ENCODE data around the gene SLC66A3. TPM values are rescaled to one million over a fixed set of nuclear protein-coding genes. Genes with fewer than 3 reads are reported as not detected.
A peak's percentile ranks its signal among the peaks of the same experiment; 100 is the strongest.

Gene SLC66A3
- total and polyA plus RNA-seq, 3 experiments from 2014 or later: 10.3 to 70.5 (median 11.0) TPM

DNA sequence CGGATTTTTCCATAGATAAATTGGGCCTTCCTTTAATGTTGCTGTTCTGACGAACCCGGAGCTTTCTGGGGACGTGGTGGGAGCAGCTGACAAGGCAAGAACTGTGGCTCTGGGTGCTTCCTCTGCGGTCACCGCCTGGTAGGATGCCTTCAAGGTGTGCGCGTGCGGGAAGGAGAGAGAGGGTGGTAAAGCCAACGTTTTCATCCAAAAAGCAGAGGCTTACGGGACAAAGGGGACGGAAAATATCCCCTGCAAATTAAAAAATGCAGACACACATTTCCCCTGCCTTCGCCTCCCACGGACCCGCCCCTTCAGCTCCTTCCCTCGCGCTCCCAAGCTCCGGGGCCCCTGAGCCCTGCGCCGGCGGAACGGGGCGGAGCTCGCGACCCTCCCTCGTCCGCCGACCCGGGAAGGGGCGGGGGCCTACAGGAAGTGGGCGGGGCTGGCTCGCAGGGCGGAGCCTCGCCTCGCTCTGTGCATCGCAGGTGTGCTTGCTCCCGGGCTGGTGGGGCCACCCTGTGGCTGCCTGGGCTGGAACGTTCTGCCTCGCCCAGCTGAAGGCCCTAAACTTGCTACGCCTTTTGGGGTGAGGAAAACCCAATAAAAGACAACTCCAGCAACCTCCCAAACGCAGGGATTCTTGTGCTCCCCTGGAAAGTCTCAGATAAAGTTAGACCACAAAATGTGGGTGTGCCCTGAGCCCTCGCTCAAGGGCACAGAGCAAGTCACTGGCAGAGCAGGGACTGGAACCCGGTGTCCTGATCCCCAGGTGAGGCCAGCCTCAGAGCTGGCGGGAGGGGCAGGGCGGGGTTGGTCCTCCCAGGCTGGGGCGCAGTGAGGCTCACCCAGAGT, 25.4 kb upstream of the SLC66A3 start:
- no peak overlapping the region for H3K27ac ChIP-seq (ENCODE audit: low read depth, low read length)
- no peaks in the 10 kb centered on the region for H3K36me3 ChIP-seq (ENCODE audit: insufficient read depth, low read length)
- no peaks in the 10 kb centered on the region for H3K9me3 Mint-ChIP-seq
- peaks cover 0 to 2% of the 10 kb centered on the region in 2 donors for H3K27me3 Mint-ChIP-seq
- ChIA-PET POLR2A (interaction anchor here (0.8 to 1.5 kb wide), 3 partner anchors 25 to 317 kb away, joined by 3 to 6 read pairs (median 4); partner anchors contain the start of genes PDIA6, ROCK2 and SLC66A3), CTCF (interaction anchor here (0.6 to 15.6 kb wide), 17 partner anchors 9 to 454 kb away, joined by 3 to 231 read pairs (median 4); partner anchors contain the start of genes PDIA6 and SLC66A3)
- peak; percentile 73 to 88 (median 79) for DNase-seq
- H3K4me1 Mint-ChIP-seq: peaks cover 25 to 52% (median 40%) of the 10 kb centered on the region in 3 donors
- H3K4me1 ChIP-seq (ENCODE audit: insufficient read depth, low read length): peaks cover 22% of the 10 kb centered on the region
- H3K27ac Mint-ChIP-seq: peak overlapping the region; percentile 78 to 92 (median 89)
- H3K4me3 Mint-ChIP-seq: peak overlapping the region; percentile 79 to 93 (median 82)
- H3K9me3 ChIP-seq (ENCODE audit: low read length): no peaks in the 10 kb centered on the region
- peak overlapping the region; percentile 49 for H3K4me3 ChIP-seq (ENCODE audit: low read length)
- H3K27me3 ChIP-seq (ENCODE audit: insufficient read depth, low read length, poor library complexity, severe bottlenecking): no peaks in the 10 kb centered on the region
- H3K36me3 Mint-ChIP-seq: no peaks in the 10 kb centered on the region

DNA sequence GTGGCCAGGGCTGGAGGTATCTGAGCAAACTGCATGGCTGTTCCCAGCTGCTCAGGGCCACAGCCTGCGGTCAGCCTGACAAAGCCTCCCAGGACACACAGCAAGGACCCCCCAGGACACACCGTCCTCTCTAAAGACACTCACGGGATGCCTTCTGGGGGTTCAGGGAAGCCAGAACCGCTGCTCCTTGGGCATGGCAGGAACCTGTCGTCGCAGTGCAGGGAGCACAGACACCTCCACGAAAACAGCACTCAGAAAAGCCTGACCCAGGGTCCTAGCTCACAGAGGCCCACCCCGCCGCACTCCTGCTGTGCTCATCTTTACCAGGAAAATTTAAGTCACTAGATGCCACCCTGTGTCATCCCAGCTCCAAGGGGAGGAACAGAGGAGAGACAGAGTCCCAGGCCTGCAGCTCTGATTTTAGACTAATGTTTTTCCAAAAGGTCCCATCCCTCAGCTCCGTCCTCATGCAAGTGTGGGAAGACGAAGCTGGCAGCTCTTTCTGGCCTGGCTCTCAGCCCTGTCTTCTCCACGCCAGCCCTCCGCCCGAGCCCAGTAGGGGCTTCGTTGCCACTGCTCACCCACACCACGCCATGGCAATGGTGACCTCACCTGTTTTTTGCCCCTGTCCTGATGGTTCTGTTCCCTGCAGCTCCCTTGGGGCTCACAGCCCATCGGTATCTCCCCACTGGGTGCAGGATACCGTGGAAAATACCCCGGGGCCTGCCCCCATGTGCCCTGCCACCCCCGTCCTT, 23.9 kb upstream of the SLC66A3 start:
- no peak for DNase-seq
- Histone ChIP-seq H3K4me1 (ENCODE audit: insufficient read depth, low read length) (peaks cover 22% of the 10 kb centered on the region), H3K27me3 (ENCODE audit: insufficient read depth, low read length, poor library complexity, severe bottlenecking) (no peaks in the 10 kb centered on the region), H3K9me3 (ENCODE audit: low read length) (no peaks in the 10 kb centered on the region), H3K36me3 (ENCODE audit: insufficient read depth, low read length) (no peaks in the 10 kb centered on the region), H3K4me3 (ENCODE audit: low read length) (no peak overlapping the region), H3K27ac (ENCODE audit: low read depth, low read length) (no peak overlapping the region)
- Mint-ChIP-seq H3K36me3 (no peaks in the 10 kb centered on the region), H3K9me3 (no peaks in the 10 kb centered on the region), H3K27me3 (peaks cover 2 to 5% of the 10 kb centered on the region in 2 donors), H3K4me1 (peaks cover 25 to 49% (median 40%) of the 10 kb centered on the region in 3 donors), H3K27ac (peak overlapping the region in 3 of 8 donors; percentile 47 to 50 (median 47)), H3K4me3 (peak overlapping the region in 4 of 7 donors; percentile 41 to 85 (median 66))
- ChIA-PET CTCF (interaction anchor here (0.6 to 15.6 kb wide), 27 partner anchors 7 to 609 kb away, joined by 3 to 231 read pairs (median 8); partner anchors contain the start of genes E2F6 and SLC66A3), POLR2A (interaction anchor here (0.5 kb wide), 1 partner anchor 320 kb away, joined by 3 read pairs; no protein-coding TSS in a partner anchor)

DNA sequence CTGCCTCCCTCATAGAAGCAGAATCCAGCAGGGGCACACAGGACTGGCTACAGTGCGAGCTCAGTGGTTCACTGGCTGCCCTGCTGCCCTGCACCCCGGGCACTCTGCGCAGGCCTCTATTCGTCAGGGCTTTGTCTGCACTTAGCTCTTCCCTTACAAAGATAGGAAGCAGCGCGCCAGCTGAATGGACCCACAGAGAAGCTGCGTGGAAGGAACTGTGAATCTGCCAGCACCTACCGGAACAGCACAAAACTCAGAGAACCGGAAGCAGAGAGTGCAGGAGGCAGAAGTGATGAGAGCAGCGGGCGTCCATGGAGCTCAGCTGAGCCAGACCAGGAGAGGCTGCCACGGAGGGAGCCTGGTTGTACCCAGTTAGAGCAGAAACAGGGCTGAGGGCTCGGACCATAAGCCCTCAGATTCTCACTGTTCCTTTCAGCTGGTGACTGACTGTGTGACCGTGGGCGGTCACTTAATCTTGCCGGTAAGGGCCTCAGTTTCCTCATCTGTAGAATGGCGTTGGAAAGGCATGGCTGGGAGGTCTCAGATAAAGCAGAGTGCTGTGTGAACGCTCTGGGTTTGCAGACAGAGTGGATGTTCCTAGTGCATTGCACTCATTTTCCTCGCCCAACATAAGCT, 23.1 kb upstream of the SLC66A3 start:
- no peaks in the 10 kb centered on the region for H3K27me3 ChIP-seq (ENCODE audit: insufficient read depth, low read length, poor library complexity, severe bottlenecking)
- no peaks in the 10 kb centered on the region for H3K36me3 ChIP-seq (ENCODE audit: insufficient read depth, low read length)
- DNase-seq: no peak
- Mint-ChIP-seq H3K36me3 (peaks cover 0 to 2% (median 0%) of the 10 kb centered on the region in 3 donors), H3K4me1 (peaks cover 25 to 49% (median 40%) of the 10 kb centered on the region in 3 donors), H3K27me3 (peaks cover 4 to 11% of the 10 kb centered on the region in 2 donors), H3K4me3 (peak overlapping the region; percentile 84 to 92 (median 86)), H3K9me3 (no peaks in the 10 kb centered on the region), H3K27ac (peak overlapping the region; percentile 32 to 94 (median 76))
- CTCF ChIA-PET: interaction anchor here (0.7 to 15.6 kb wide), 42 partner anchors 8 to 452 kb away, joined by 3 to 231 read pairs (median 5); partner anchors contain the start of genes E2F6, PDIA6, ROCK2 and SLC66A3
- H3K27ac ChIP-seq (ENCODE audit: low read depth, low read length): no peak overlapping the region
- H3K9me3 ChIP-seq (ENCODE audit: low read length): no peaks in the 10 kb centered on the region
- POLR2A ChIA-PET: interaction anchor here (1.8 to 2.1 kb wide), 2 partner anchors 20 to 23 kb away, joined by 8 to 13 read pairs; partner anchors contain the start of gene SLC66A3
- H3K4me3 ChIP-seq (ENCODE audit: low read length): peak overlapping the region; percentile 71
- H3K4me1 ChIP-seq (ENCODE audit: insufficient read depth, low read length): peaks cover 22% of the 10 kb centered on the region

DNA sequence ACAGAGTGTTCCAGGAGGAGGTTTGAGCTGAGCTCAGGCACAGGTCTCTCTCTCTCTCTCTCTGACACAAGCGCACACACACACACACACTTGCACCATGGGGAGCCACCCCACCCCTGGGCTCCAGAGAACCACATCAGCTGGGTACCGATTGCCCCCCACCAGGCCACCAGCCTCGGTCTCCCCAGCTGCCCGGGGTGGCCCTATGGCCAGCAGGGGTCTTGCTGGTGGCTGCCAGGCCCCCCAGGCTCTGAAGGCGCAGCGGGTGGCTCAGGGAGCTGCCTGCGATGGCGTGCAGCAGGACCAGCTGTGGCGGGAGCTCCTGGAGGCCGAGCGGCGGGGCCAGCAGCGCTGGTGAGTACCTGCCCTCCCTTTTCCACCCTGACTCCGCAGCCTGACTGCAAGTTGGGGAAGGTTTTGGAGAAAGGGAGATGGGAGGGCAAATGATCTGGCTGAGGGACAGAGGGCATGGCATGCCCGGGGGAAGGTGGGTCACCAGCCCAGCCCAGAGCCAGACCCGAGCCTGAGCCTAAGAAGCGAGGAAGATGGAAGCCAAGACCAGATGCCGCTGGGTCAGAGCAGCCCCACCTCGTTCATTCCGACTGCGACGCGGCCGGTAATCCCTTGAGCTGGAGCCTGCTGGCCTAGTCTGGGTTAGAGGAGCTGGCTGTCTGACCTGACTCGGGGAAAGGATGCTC, 21.9 kb upstream of the SLC66A3 start:
- peak overlapping the region; percentile 84 to 92 (median 86) for H3K4me3 Mint-ChIP-seq
- Histone ChIP-seq H3K9me3 (ENCODE audit: low read length) (no peaks in the 10 kb centered on the region), H3K4me1 (ENCODE audit: insufficient read depth, low read length) (peaks cover 22% of the 10 kb centered on the region), H3K4me3 (ENCODE audit: low read length) (peak overlapping the region; percentile 71), H3K27ac (ENCODE audit: low read depth, low read length) (no peak overlapping the region), H3K36me3 (ENCODE audit: insufficient read depth, low read length) (no peaks in the 10 kb centered on the region), H3K27me3 (ENCODE audit: insufficient read depth, low read length, poor library complexity, severe bottlenecking) (no peaks in the 10 kb centered on the region)
- H3K9me3 Mint-ChIP-seq: no peaks in the 10 kb centered on the region
- ChIA-PET POLR2A (interaction anchor here (0.6 to 2.1 kb wide), 4 partner anchors 19 to 241 kb away, joined by 3 to 13 read pairs (median 6); partner anchors contain the start of gene SLC66A3), CTCF (interaction anchor here (0.7 to 15.6 kb wide), 40 partner anchors 8 to 450 kb away, joined by 3 to 231 read pairs (median 5); partner anchors contain the start of genes E2F6, PDIA6, ROCK2 and SLC66A3)
- peaks cover 19 to 39% (median 31%) of the 10 kb centered on the region in 3 donors for H3K4me1 Mint-ChIP-seq
- peaks cover 0 to 2% (median 0%) of the 10 kb centered on the region in 3 donors for H3K36me3 Mint-ChIP-seq
- H3K27ac Mint-ChIP-seq: peak overlapping the region in 7 of 8 donors; percentile 71 to 98 (median 82)
- DNase-seq: no peak
- peaks cover 3 to 15% of the 10 kb centered on the region in 2 donors for H3K27me3 Mint-ChIP-seq

DNA sequence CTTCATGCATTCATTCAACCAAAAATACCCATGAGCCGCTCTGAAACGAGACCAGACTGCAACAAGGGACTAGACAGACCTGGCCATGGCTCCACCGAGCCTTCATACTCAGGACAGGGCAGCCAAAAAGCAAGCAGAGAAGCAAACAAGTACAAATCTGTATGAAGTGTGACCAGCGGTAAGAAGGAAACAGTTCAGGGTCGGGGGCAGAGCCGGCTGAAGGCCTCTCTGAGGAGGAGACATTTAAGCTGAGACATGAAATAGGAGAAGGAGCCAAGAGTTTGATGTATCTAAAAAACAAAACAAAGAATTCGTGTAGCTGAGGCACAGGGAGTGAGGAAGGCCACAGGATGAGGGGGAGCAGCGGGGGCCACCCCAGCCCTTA, 21.3 kb upstream of the SLC66A3 start:
- ChIA-PET POLR2A (interaction anchor here (1.8 to 2.1 kb wide), 2 partner anchors 18 to 21 kb away, joined by 8 to 13 read pairs; partner anchors contain the start of gene SLC66A3), CTCF (interaction anchor here (1.0 to 15.6 kb wide), 14 partner anchors 8 to 450 kb away, joined by 3 to 231 read pairs (median 10); partner anchors contain the start of gene SLC66A3)
- Mint-ChIP-seq H3K4me3 (peak overlapping the region in 2 of 7 donors; percentile 26 to 56), H3K27ac (peak overlapping the region in 1 of 8 donors; percentile 38), H3K27me3 (peaks cover 3 to 15% of the 10 kb centered on the region in 2 donors), H3K4me1 (peaks cover 16 to 34% (median 26%) of the 10 kb centered on the region in 3 donors), H3K36me3 (peaks cover 0 to 2% (median 0%) of the 10 kb centered on the region in 3 donors), H3K9me3 (no peaks in the 10 kb centered on the region)
- Histone ChIP-seq H3K27ac (ENCODE audit: low read depth, low read length) (no peak overlapping the region), H3K9me3 (ENCODE audit: low read length) (no peaks in the 10 kb centered on the region), H3K4me1 (ENCODE audit: insufficient read depth, low read length) (peaks cover 22% of the 10 kb centered on the region), H3K36me3 (ENCODE audit: insufficient read depth, low read length) (no peaks in the 10 kb centered on the region), H3K4me3 (ENCODE audit: low read length) (no peak overlapping the region), H3K27me3 (ENCODE audit: insufficient read depth, low read length, poor library complexity, severe bottlenecking) (no peaks in the 10 kb centered on the region)
- no peak for DNase-seq

DNA sequence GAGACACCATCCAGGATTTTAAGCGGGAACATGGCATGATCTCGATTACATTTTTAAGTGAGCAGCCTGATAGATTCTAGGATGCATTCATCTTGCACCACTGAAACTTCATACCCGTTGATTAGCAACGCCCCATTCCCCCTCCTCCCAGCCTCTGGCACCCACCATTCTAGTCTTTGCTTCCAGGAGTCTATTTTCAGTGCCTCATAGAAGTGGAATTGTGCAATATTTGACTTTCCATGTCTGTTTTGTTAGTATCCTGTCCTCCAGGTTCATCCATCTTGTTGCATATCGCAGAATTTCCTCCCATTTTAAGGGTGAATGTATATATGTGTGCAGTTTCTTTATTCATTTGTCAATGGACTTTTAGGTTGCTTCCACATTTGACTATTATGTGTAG, 20.9 kb upstream of the SLC66A3 start:
- no peaks in the 10 kb centered on the region for H3K9me3 Mint-ChIP-seq
- H3K36me3 ChIP-seq (ENCODE audit: insufficient read depth, low read length): no peaks in the 10 kb centered on the region
- H3K27me3 Mint-ChIP-seq: peaks cover 3 to 15% of the 10 kb centered on the region in 2 donors
- H3K4me1 ChIP-seq (ENCODE audit: insufficient read depth, low read length): peaks cover 22% of the 10 kb centered on the region
- DNase-seq: no peak
- peak overlapping the region in 3 of 8 donors; percentile 5 to 52 (median 27) for H3K27ac Mint-ChIP-seq
- peaks cover 0 to 2% (median 0%) of the 10 kb centered on the region in 3 donors for H3K36me3 Mint-ChIP-seq
- H3K4me3 ChIP-seq (ENCODE audit: low read length): no peak overlapping the region
- H3K27me3 ChIP-seq (ENCODE audit: insufficient read depth, low read length, poor library complexity, severe bottlenecking): no peaks in the 10 kb centered on the region
- no peak overlapping the region for H3K27ac ChIP-seq (ENCODE audit: low read depth, low read length)
- no peaks in the 10 kb centered on the region for H3K9me3 ChIP-seq (ENCODE audit: low read length)
- peak overlapping the region in 2 of 7 donors; percentile 73 for H3K4me3 Mint-ChIP-seq
- H3K4me1 Mint-ChIP-seq: peaks cover 16 to 34% (median 23%) of the 10 kb centered on the region in 3 donors
- ChIA-PET POLR2A (no interaction called here), CTCF (interaction anchor here (1.2 to 15.6 kb wide), 6 partner anchors 12 to 450 kb away, joined by 3 to 231 read pairs (median 16); no protein-coding TSS in a partner anchor)
